Panc1 (cell line): ENCODE measurements around the gene PSMD3. TPM values are rescaled to one million over a fixed set of nuclear protein-coding genes. Genes with fewer than 3 reads are reported as not detected.
"Not testable (repeated sequence)": the region's sequence is repeated elsewhere in the genome, so short reads cannot be mapped to it uniquely, and the experiment has no call there.

Experiments
- ATAC-seq: fragments of 200-7000 bp; cut with Tn5 transposase; 2 replicates; pipeline ENCODE4 v1.9.1; 2020; ENCODE audit warnings: mild to moderate bottlenecking, moderate library complexity
- BruUV-seq: library from RNA; stranded (reverse); fragments of 400-500 nt; replicated peaks from 2 replicates; lab custom pipeline; 2021; lab: Mats Ljungman, UMichigan
- CTCF ChIA-PET: fragments of 300-600 bp; sonication (Branson Sonifier 250); formaldehyde crosslinking; loops from one replicate; lab custom pipeline; 2022; ENCODE audit warnings: antibody characterized with exemption; lab: Charles Lee
- POLR2A ChIA-PET: fragments of 300-600 bp; sonication (Branson Sonifier 250); formaldehyde crosslinking; loops from one replicate; lab custom pipeline; 2022; ENCODE audit warnings: antibody characterized with exemption; lab: Charles Lee
- DNase-seq: peaks from one replicate; pipeline ENCODE4 v3.0.0-alpha.2; 2010; ENCODE audit warnings: low read depth, low spot score
- H3K27ac ChIP-seq: 2 replicates; pipeline ENCODE4 v1.5.1; 2011; ENCODE audit warnings: mild to moderate bottlenecking, low read length, inconsistent platforms
- H3K27me3 ChIP-seq: fragments of 200-500 bp; sonication (Bioruptor generic); 2 replicates; pipeline ENCODE4 v1.6.0; 2014; ENCODE audit warnings: low read length, inconsistent platforms; ENCODE audit not compliant: control insufficient read depth, insufficient read depth
- H3K36me3 ChIP-seq: fragments of 200-500 bp; sonication (Bioruptor generic); 2 replicates; pipeline ENCODE4 v1.5.1; 2014; ENCODE audit warnings: inconsistent platforms, mild to moderate bottlenecking, low read length, moderate library complexity; ENCODE audit not compliant: control insufficient read depth, insufficient read depth
- H3K4me1 ChIP-seq: 2 replicates; pipeline ENCODE4 v1.5.1; 2011; ENCODE audit warnings: inconsistent platforms, mild to moderate bottlenecking, low read length, moderate library complexity; ENCODE audit not compliant: control insufficient read depth, insufficient read depth
- H3K4me3 ChIP-seq, 2 experiments: 2 replicates each; pipeline ENCODE4 v1.5.1; 2011 to 2012; ENCODE audit warnings: low read depth in 2 of 2, low read length in 2 of 2, mild to moderate bottlenecking in 2 of 2, inconsistent platforms in 1 of 2, moderate library complexity in 1 of 2
- H3K9me3 ChIP-seq: fragments of 200-500 bp; sonication (Bioruptor generic); 2 replicates; pipeline ENCODE4 v1.5.1; 2014; ENCODE audit warnings: low read depth, mild to moderate bottlenecking, inconsistent platforms, low read length, moderate library complexity; ENCODE audit not compliant: control insufficient read depth, insufficient read depth
- POLR2AphosphoS5 ChIP-seq: IDR thresholded peaks from 2 replicates; pipeline ENCODE4 v1.6.1; 2012; ENCODE audit warnings: mild to moderate bottlenecking, low read depth, low read length, moderate library complexity
- SIN3A ChIP-seq: IDR thresholded peaks from 2 replicates; pipeline ENCODE4 v1.6.1; 2012; ENCODE audit warnings: low read depth, mild to moderate bottlenecking, low read length, moderate library complexity, borderline replicate concordance; ENCODE audit not compliant: insufficient read depth
- TCF7L2 ChIP-seq: IDR thresholded peaks from 2 replicates; pipeline ENCODE4 v1.6.1; 2011; ENCODE audit warnings: mild to moderate bottlenecking, low read depth, low read length, inconsistent platforms
- in situ Hi-C: cut with HindIII; loops from 2 replicates; pipeline ENCODE4 v1.10.0; 2016; ENCODE audit warnings: low sequenced_read_pairs, low pct_unique_long_range_greater_than_20kb
- intact Hi-C: fragments of 100-400 bp; cut with micrococcal nuclease; formaldehyde crosslinking; loops from one replicate; pipeline ENCODE4 v1.10.0; 2022; ENCODE audit not compliant: unreplicated experiment
- total RNA-seq: library from RNA; stranded (reverse); gene quantifications from one replicate; pipeline ENCODE4 v1.2.1, GENCODE V29; 2021; ENCODE audit not compliant: unreplicated experiment
- TF ChIP-seq, protein P1 (sequence below): fragments of 450-650 bp; IDR thresholded peaks from 2 replicates; pipeline ENCODE4 v1.5.1; 2017; ENCODE audit warnings: mild to moderate bottlenecking
- TF ChIP-seq, protein P2 (sequence below), 2 experiments: IDR thresholded peaks; 2 replicates each; pipeline ENCODE4 v1.6.1; 2011 to 2012; ENCODE audit warnings: low read depth in 2 of 2, control low read depth in 1 of 2, low read length in 1 of 2, mild to moderate bottlenecking in 1 of 2, moderate library complexity in 1 of 2; ENCODE audit not compliant: insufficient read depth in 1 of 2

The PSMD3 gene
- total RNA-seq, 1 experiment from 2014 or later: 175 TPM

DNA sequence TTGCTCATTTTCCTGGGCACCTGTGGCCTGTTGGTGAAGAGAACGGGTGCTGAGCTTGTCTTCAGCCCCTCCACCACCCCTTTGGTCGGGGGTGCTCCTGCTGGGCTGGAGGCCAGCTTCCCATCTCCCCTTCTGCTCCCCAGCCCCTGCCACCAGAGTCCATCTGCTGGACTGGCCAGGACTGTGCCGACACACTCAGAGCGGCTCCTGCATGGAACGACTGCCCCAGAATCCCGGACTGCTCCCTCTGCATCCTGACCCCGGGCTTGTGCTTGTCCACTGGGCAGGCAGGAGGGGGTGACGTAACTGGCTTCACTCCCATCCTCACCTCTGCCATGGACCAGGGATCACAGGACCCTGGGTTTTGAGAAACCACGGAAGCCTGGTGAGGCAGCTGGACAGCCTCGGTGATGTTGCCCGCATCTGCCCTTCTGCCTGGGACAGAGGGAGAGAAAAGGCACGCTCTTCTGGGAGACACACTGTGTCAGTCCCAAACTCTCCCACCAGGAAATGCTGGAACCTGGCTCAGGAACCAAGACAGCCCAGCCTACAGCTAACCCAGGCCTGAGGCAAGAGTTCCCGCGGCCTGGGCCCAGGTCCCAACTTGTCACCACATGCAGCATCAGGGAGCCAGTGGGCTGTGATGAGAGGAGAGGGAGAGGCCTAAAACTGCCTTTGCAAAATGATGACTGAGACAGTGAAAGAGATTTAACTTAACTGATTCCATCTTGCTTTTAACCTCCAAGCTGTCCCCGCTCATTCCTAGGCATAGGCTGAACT lies 33.9 kb upstream of the PSMD3 start:
- intact Hi-C loops: no loop called here
- Histone ChIP-seq H3K27ac (no peak overlapping the region), H3K4me3 (no peak overlapping the region), H3K36me3 (no peaks in the 10 kb centered on the region), H3K27me3 (no peaks in the 10 kb centered on the region), H3K4me1 (no peaks in the 10 kb centered on the region), H3K9me3 (no peaks in the 10 kb centered on the region)
- TF ChIP-seq, protein P1, sequence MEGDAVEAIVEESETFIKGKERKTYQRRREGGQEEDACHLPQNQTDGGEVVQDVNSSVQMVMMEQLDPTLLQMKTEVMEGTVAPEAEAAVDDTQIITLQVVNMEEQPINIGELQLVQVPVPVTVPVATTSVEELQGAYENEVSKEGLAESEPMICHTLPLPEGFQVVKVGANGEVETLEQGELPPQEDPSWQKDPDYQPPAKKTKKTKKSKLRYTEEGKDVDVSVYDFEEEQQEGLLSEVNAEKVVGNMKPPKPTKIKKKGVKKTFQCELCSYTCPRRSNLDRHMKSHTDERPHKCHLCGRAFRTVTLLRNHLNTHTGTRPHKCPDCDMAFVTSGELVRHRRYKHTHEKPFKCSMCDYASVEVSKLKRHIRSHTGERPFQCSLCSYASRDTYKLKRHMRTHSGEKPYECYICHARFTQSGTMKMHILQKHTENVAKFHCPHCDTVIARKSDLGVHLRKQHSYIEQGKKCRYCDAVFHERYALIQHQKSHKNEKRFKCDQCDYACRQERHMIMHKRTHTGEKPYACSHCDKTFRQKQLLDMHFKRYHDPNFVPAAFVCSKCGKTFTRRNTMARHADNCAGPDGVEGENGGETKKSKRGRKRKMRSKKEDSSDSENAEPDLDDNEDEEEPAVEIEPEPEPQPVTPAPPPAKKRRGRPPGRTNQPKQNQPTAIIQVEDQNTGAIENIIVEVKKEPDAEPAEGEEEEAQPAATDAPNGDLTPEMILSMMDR: no peak
- TF ChIP-seq, protein P2, sequence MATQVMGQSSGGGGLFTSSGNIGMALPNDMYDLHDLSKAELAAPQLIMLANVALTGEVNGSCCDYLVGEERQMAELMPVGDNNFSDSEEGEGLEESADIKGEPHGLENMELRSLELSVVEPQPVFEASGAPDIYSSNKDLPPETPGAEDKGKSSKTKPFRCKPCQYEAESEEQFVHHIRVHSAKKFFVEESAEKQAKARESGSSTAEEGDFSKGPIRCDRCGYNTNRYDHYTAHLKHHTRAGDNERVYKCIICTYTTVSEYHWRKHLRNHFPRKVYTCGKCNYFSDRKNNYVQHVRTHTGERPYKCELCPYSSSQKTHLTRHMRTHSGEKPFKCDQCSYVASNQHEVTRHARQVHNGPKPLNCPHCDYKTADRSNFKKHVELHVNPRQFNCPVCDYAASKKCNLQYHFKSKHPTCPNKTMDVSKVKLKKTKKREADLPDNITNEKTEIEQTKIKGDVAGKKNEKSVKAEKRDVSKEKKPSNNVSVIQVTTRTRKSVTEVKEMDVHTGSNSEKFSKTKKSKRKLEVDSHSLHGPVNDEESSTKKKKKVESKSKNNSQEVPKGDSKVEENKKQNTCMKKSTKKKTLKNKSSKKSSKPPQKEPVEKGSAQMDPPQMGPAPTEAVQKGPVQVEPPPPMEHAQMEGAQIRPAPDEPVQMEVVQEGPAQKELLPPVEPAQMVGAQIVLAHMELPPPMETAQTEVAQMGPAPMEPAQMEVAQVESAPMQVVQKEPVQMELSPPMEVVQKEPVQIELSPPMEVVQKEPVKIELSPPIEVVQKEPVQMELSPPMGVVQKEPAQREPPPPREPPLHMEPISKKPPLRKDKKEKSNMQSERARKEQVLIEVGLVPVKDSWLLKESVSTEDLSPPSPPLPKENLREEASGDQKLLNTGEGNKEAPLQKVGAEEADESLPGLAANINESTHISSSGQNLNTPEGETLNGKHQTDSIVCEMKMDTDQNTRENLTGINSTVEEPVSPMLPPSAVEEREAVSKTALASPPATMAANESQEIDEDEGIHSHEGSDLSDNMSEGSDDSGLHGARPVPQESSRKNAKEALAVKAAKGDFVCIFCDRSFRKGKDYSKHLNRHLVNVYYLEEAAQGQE (IDR thresholded peaks at IDR 0.05; ENCODE audit: insufficient read depth in 1 of 2, low read depth in 2 of 2, low read length in 1 of 2): no peak
- TF ChIP-seq POLR2AphosphoS5: no peak
- in situ Hi-C loops: no loop called here
- ChIA-PET POLR2A (no interaction called here), CTCF (no interaction called here)
- ATAC-seq (no peak), DNase-seq (no peak)
- BruUV-seq: no TSS peak

DNA sequence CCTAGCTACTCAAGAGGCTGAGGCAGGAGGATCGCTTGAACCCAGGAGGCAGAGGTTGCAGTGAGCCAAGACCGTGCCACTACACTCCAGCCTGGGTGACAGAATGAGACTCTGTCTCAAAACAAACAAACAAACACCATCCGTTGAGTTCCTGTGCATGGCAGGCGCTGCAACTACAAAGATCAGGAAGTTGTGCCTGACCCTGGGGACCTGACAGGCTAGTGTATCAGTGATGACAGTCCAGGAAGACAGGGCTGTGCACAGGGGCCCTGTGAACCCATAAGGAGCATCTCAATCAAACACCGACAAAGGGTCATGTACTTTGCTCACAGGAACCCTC lies 32.1 kb upstream of the PSMD3 start:
- CTCF ChIA-PET, H3K27ac ChIP-seq, H3K36me3 ChIP-seq, H3K4me3 ChIP-seq, ATAC-seq, H3K9me3 ChIP-seq, BruUV-seq, POLR2A ChIA-PET, H3K4me1 ChIP-seq, intact Hi-C loops, DNase-seq, in situ Hi-C loops, H3K27me3 ChIP-seq: not testable (repeated sequence)

DNA sequence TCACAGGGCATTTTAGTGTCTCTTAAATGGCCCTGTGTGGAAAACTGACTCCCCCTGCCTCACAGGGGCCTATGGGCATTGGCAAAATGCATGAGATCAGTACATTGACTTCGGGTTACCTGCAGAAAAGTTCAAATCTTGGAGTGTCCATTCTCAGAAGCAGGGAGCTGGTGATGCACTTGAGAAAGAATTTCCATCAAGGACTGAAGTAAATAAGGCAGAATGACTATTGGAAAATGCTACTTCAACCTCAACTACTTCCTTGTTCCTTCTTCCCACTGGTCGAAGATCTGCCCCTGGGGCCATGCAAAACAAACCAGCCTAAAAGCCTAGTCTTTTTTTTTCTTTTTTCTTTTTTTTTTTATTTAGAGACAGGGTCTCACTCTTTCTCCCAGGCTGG lies 31.6 kb upstream of the PSMD3 start:
- H3K36me3 ChIP-seq: no peaks in the 10 kb centered on the region
- no TSS peak for BruUV-seq
- no peaks in the 10 kb centered on the region for H3K9me3 ChIP-seq
- no peaks in the 10 kb centered on the region; the same call in 1 of the 2 replicates for H3K4me1 ChIP-seq
- in situ Hi-C loops (no loop called here), intact Hi-C loops (no loop called here)
- H3K27ac ChIP-seq: no peak overlapping the region
- no peak overlapping the region for H3K4me3 ChIP-seq
- DNase-seq (no peak), ATAC-seq (no peak)
- no peaks in the 10 kb centered on the region for H3K27me3 ChIP-seq
- POLR2A ChIA-PET: no interaction called here
- CTCF ChIA-PET: no interaction called here
- no peak for TF ChIP-seq TCF7L2
- no peak for TF ChIP-seq SIN3A
- TF ChIP-seq, protein P2 (IDR thresholded peaks at IDR 0.05; ENCODE audit: insufficient read depth in 1 of 2, low read depth in 2 of 2, low read length in 1 of 2): no peak
- TF ChIP-seq, protein P1: no peak
- TF ChIP-seq POLR2AphosphoS5: no peak
